NOMO-1 treated with dmso at 0.1 percent for 144 hours (cell line): Measurements from ENCODE around the gene PDE4A.
"Not testable (repeated sequence)": the region's sequence is repeated elsewhere in the genome, so short reads cannot be mapped to it uniquely, and the experiment has no call there.

ENCODE experiments used
- DNase-seq: peaks from one replicate; lab custom pipeline; 2025; ENCODE audit not compliant: unreplicated experiment; lab: John Stamatoyannopoulos, UW

Gene PDE4A

GRCh38 chr19:10403137-10404021 lies 17.0 kb upstream of the PDE4A start, which contains the start of gene CDC37:
Gene CDC37, minus strand, starts transcription at chr19:10403542. Its CDS starts 63 bp downstream, at chr19:10403479.
- DNase-seq = peak; percentile 89

- no peak for DNase-seq
These were observed 15.2 kb upstream of the PDE4A start for GRCh38 chr19:10404888-10405820.

GRCh38 chr19:10406191-10406590 lies 14.1 kb upstream of the PDE4A start:
- DNase-seq = no peak

GRCh38 chr19:10407096-10407495 lies 13.2 kb upstream of the PDE4A start:
- DNase-seq = no peak

- peak; percentile 47 for DNase-seq
These were observed 11.6 kb upstream of the PDE4A start for GRCh38 chr19:10408511-10409283.

GRCh38 chr19:10411224-10411623 lies 9.1 kb upstream of the PDE4A start:
- DNase-seq = not testable (repeated sequence)

GRCh38 chr19:10412257-10412977 lies 7.9 kb upstream of the PDE4A start:
- DNase-seq = no peak

GRCh38 chr19:10416083-10416379 lies 4.3 kb upstream of the PDE4A start:
- no peak for DNase-seq

GRCh38 chr19:10416380-10417257 lies 3.7 kb upstream of the PDE4A start:
- peak; percentile 84 for DNase-seq

- DNase-seq = no peak
These were observed 2.6 kb upstream of the PDE4A start for GRCh38 chr19:10417541-10418234.

GRCh38 chr19:10418235-10418484 lies 2.2 kb upstream of the PDE4A start:
- DNase-seq = no peak

GRCh38 chr19:10418485-10419199 lies 1.7 kb upstream of the PDE4A start:
- no peak for DNase-seq

GRCh38 chr19:10419200-10419645 lies 1.1 kb upstream of the PDE4A start:
- DNase-seq = no peak

GRCh38 chr19:10419646-10420443 lies 493 bp upstream of the PDE4A start:
- DNase-seq = no peak

GRCh38 chr19:10421240-10422045 lies 1.1 kb downstream of the PDE4A start:
- DNase-seq = no peak

- no peak for DNase-seq
These were observed 1.7 kb downstream of the PDE4A start for GRCh38 chr19:10422046-10422461.

GRCh38 chr19:10422846-10423245 lies 2.5 kb downstream of the PDE4A start:
- DNase-seq = no peak
